Measurements from ENCODE around the gene VSIG4. TPM values are rescaled to one million over a fixed set of nuclear protein-coding genes. Genes with fewer than 3 reads are reported as not detected.

Gene VSIG4
- total RNA-seq, 2 donors from 2014 or later: 72.8 to 259 TPM

GRCh38 chrX:66030505-66031317, 9.2 kb downstream of the VSIG4 start:
- DNase-seq (ENCODE audit: low spot score): no peak
- intact Hi-C loops (cut with DNase I): no loop called here

- intact Hi-C loops (cut with DNase I): no loop called here
These were observed 10.9 kb downstream of the VSIG4 start for GRCh38 chrX:66028936-66029335.

GRCh38 chrX:66024570-66024969, 15.3 kb downstream of the VSIG4 start:
- DNase-seq (ENCODE audit: low spot score): no peak
- intact Hi-C loops (cut with DNase I): no loop called here

More at GRCh38 chrX:66028936-66029335, 10.9 kb downstream of the VSIG4 start:
- no peak for DNase-seq (ENCODE audit: low spot score)

GRCh38 chrX:66024092-66024467, 15.8 kb downstream of the VSIG4 start:
- intact Hi-C loops (cut with DNase I): no loop called here
- DNase-seq (ENCODE audit: low spot score): no peak

GRCh38 chrX:66023385-66024091, 16.3 kb downstream of the VSIG4 start:
- DNase-seq (ENCODE audit: low spot score): no peak

GRCh38 chrX:66022632-66023384, 17.1 kb downstream of the VSIG4 start:
- DNase-seq (ENCODE audit: low spot score): no peak
- intact Hi-C loops (cut with DNase I): no loop called here

More at GRCh38 chrX:66023385-66024091, 16.3 kb downstream of the VSIG4 start:
- intact Hi-C loops (cut with DNase I): no loop called here

- intact Hi-C loops (cut with DNase I): no loop called here
- DNase-seq (ENCODE audit: low spot score): no peak
These were observed 17.9 kb downstream of the VSIG4 start for GRCh38 chrX:66021765-66022631.

- no peak for DNase-seq (ENCODE audit: low spot score)
- intact Hi-C loops (cut with DNase I): no loop called here
These were observed 18.5 kb downstream of the VSIG4 start for GRCh38 chrX:66021401-66021764.

- DNase-seq (ENCODE audit: low spot score): no peak
- intact Hi-C loops (cut with DNase I): no loop called here
These were observed 19.1 kb downstream of the VSIG4 start for GRCh38 chrX:66020631-66021334.

GRCh38 chrX:66019974-66020373, 19.9 kb downstream of the VSIG4 start:
- no peak for DNase-seq (ENCODE audit: low spot score)
- intact Hi-C loops (cut with DNase I): no loop called here

- no peak for DNase-seq (ENCODE audit: low spot score)
- intact Hi-C loops (cut with DNase I): no loop called here
These were observed 20.6 kb downstream of the VSIG4 start for GRCh38 chrX:66019310-66019652.

- intact Hi-C loops (cut with DNase I): no loop called here
- no peak for DNase-seq (ENCODE audit: low spot score)
These were observed 21.1 kb downstream of the VSIG4 start for GRCh38 chrX:66018585-66019309.

- DNase-seq (ENCODE audit: low spot score): no peak
- intact Hi-C loops (cut with DNase I): no loop called here
These were observed 22.2 kb downstream of the VSIG4 start for GRCh38 chrX:66017659-66018170.

- intact Hi-C loops (cut with DNase I): no loop called here
- no peak for DNase-seq (ENCODE audit: low spot score)
These were observed 22.8 kb downstream of the VSIG4 start for GRCh38 chrX:66016905-66017658.

- intact Hi-C loops (cut with DNase I): no loop called here
- DNase-seq (ENCODE audit: low spot score): no peak
These were observed 23.8 kb downstream of the VSIG4 start for GRCh38 chrX:66015900-66016689.

GRCh38 chrX:66015152-66015831, 24.6 kb downstream of the VSIG4 start:
- intact Hi-C loops (cut with DNase I): no loop called here
- DNase-seq (ENCODE audit: low spot score): no peak

All from posterior vena cava (tissue), 2 donors.